ENCODE data around the gene LRP8.

The LRP8 gene

GRCh38 chr1:53356637-53357036 lies 28.8 kb upstream of the LRP8 start:
- no peak for DNase-seq
- Histone ChIP-seq H4K20me1 (ENCODE audit: insufficient read depth, low read length) (no peaks in the 10 kb centered on the region), H3F3A (ENCODE audit: insufficient read depth, low read length) (no peaks in the 10 kb centered on the region), H3K27ac (ENCODE audit: low read length) (no peak overlapping the region), H3K27me3 (replicated peaks; ENCODE audit: insufficient read depth, low read length) (no peaks in the 10 kb centered on the region), H3K9ac (ENCODE audit: low read length) (no peak overlapping the region), H3K4me1 (ENCODE audit: low read length) (no peaks in the 10 kb centered on the region), H2AFZ (ENCODE audit: low read length) (no peak overlapping the region), H3K79me2 (ENCODE audit: low read length) (no peaks in the 10 kb centered on the region), H3K4me3 (ENCODE audit: low read length) (no peak overlapping the region), H3K36me3 (replicated peaks; ENCODE audit: insufficient read depth, low read length) (no peaks in the 10 kb centered on the region), H3K9me3 (replicated peaks; ENCODE audit: insufficient read depth, low read length) (no peaks in the 10 kb centered on the region), H3K9me2 (replicated peaks; ENCODE audit: insufficient read depth, low read length) (no peaks in the 10 kb centered on the region), H3K4me2 (ENCODE audit: low read depth, low read length) (no peak overlapping the region)
- TF ChIP-seq EZH2 (optimal IDR thresholded peaks at IDR 0.05; ENCODE audit: low read depth, low read length) (no peak), EZH2phosphoT487 (IDR thresholded peaks at IDR 0.05; ENCODE audit: low read length) (no peak), CTCF (IDR thresholded peaks at IDR 0.05; ENCODE audit: low read length) (no peak)

GRCh38 chr1:53354119-53354518 lies 26.2 kb upstream of the LRP8 start:
- Histone ChIP-seq H3K4me3 (ENCODE audit: low read length) (no peak overlapping the region), H4K20me1 (ENCODE audit: insufficient read depth, low read length) (no peaks in the 10 kb centered on the region), H3K9me2 (replicated peaks; ENCODE audit: insufficient read depth, low read length) (no peaks in the 10 kb centered on the region), H3K9me3 (replicated peaks; ENCODE audit: insufficient read depth, low read length) (no peaks in the 10 kb centered on the region), H3K27me3 (replicated peaks; ENCODE audit: insufficient read depth, low read length) (no peaks in the 10 kb centered on the region), H2AFZ (ENCODE audit: low read length) (no peak overlapping the region), H3K79me2 (ENCODE audit: low read length) (no peaks in the 10 kb centered on the region), H3K4me1 (ENCODE audit: low read length) (no peaks in the 10 kb centered on the region), H3K27ac (ENCODE audit: low read length) (no peak overlapping the region), H3K4me2 (ENCODE audit: low read depth, low read length) (no peak overlapping the region), H3K9ac (ENCODE audit: low read length) (no peak overlapping the region), H3F3A (ENCODE audit: insufficient read depth, low read length) (no peaks in the 10 kb centered on the region), H3K36me3 (replicated peaks; ENCODE audit: insufficient read depth, low read length) (no peaks in the 10 kb centered on the region)
- no peak for DNase-seq
- no peak for TF ChIP-seq EZH2 (optimal IDR thresholded peaks at IDR 0.05; ENCODE audit: low read depth, low read length)
- TF ChIP-seq EZH2phosphoT487 (IDR thresholded peaks at IDR 0.05; ENCODE audit: low read length) = no peak
- no peak for TF ChIP-seq CTCF (IDR thresholded peaks at IDR 0.05; ENCODE audit: low read length)

GRCh38 chr1:53352561-53352960 lies 24.7 kb upstream of the LRP8 start:
- no peaks in the 10 kb centered on the region for H3K9me3 ChIP-seq (replicated peaks; ENCODE audit: insufficient read depth, low read length)
- TF ChIP-seq CTCF (IDR thresholded peaks at IDR 0.05; ENCODE audit: low read length) = no peak
- TF ChIP-seq EZH2 (optimal IDR thresholded peaks at IDR 0.05; ENCODE audit: low read depth, low read length) = no peak
- no peak for TF ChIP-seq EZH2phosphoT487 (IDR thresholded peaks at IDR 0.05; ENCODE audit: low read length)
- no peaks in the 10 kb centered on the region for H4K20me1 ChIP-seq (ENCODE audit: insufficient read depth, low read length)
- H3K9me2 ChIP-seq (replicated peaks; ENCODE audit: insufficient read depth, low read length) = no peaks in the 10 kb centered on the region
- no peaks in the 10 kb centered on the region for H3K36me3 ChIP-seq (replicated peaks; ENCODE audit: insufficient read depth, low read length)
- no peak overlapping the region for H3K4me3 ChIP-seq (ENCODE audit: low read length)
- H3F3A ChIP-seq (ENCODE audit: insufficient read depth, low read length) = no peaks in the 10 kb centered on the region
- H3K9ac ChIP-seq (ENCODE audit: low read length) = no peak overlapping the region
- H2AFZ ChIP-seq (ENCODE audit: low read length) = no peak overlapping the region
- no peaks in the 10 kb centered on the region for H3K4me1 ChIP-seq (ENCODE audit: low read length)
- H3K4me2 ChIP-seq (ENCODE audit: low read depth, low read length) = no peak overlapping the region
- H3K27me3 ChIP-seq (replicated peaks; ENCODE audit: insufficient read depth, low read length) = no peaks in the 10 kb centered on the region
- H3K79me2 ChIP-seq (ENCODE audit: low read length) = no peaks in the 10 kb centered on the region
- DNase-seq = no peak
- H3K27ac ChIP-seq (ENCODE audit: low read length) = no peak overlapping the region

Measured in MM.1S (cell line).